HG02798 (cell line): ENCODE measurements around the gene ULK1.
"Not testable (repeated sequence)": the region's sequence is repeated elsewhere in the genome, so short reads cannot be mapped to it uniquely, and the experiment has no call there.

Experiments
- ATAC-seq: cut with Tn5 transposase; IDR thresholded peaks from one replicate; pipeline ENCODE4 v1.9.1; 2021; ENCODE audit warnings: mild to moderate bottlenecking; ENCODE audit not compliant: unreplicated experiment, poor library complexity

The ULK1 gene

DNA sequence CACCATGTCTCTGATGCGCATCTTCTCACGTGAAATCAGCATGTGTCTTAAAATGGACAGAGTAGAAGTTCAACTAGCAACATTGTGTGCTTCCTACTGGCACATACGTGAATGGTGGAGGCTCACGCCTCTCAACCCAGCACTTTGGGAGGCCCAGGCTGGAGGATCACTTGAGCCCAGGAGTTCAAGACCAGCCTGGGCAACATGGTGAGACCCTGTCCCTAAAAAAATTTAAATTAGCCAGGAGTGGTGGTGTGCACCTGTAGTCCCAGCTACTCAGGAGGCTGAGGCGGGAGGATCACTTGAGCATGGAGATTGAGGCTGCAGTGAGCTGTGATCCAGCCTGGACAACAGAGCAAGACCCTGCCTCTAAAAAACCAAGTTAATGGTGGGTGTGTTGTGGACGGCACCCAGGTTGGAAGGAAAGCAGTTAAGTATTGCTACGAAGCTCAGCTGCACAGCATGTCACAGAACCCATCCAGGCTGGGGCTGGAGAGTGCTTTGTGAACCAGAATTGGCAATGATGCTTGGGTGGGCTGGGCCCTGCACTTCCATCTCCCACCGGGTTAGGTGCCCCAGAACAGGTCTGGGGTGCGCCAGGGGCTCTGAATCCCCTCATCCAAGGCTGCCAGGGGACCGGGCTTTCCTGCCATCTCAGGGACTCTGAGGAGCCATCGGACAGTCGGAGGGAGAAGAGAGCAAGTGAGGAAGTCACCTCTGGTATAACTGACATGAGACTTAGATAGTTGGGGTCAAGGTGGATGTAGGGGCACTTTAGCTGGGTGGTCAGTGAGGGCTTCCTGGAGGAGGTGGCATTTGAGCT, 33.0 kb upstream of the ULK1 start:
- ATAC-seq, result no peak

DNA sequence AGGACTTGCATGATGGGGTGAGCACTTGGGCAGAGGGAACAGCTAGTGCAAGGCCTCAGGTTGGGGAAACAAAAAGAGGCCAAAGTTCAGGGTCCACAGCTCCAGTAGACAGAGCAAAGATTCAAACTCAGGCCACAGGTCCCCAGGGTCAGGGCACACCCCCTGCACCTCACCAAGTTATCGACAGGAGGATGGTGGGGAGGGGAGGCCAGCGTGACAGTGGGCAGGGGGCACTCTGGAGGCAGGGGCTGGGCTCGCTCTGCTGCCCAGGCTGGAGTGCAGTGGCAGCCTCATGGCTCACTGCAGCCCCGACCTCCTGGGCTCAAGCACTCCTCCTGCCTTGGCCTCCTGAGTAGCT, 32.4 kb upstream of the ULK1 start:
- ATAC-seq, result no peak

DNA sequence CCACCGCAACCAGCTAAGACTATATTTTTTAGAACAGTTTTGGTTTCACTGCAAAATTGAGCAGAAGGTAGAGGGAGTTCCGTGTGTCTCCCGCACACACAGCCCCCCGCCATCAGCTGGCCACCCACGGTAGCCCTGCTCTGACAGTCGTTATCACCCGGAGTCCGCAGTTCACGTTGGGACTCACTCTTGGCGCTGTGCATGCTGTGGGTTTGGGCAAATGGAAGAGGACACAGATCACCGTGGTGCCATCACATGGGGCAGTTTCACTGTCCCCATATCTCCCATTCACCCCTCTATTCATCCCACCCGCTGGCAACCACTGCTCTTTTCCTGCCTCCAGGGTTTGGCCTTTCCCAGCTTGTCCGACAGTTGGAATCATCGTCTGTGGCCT, 31.8 kb upstream of the ULK1 start:
- ATAC-seq, result no peak

DNA sequence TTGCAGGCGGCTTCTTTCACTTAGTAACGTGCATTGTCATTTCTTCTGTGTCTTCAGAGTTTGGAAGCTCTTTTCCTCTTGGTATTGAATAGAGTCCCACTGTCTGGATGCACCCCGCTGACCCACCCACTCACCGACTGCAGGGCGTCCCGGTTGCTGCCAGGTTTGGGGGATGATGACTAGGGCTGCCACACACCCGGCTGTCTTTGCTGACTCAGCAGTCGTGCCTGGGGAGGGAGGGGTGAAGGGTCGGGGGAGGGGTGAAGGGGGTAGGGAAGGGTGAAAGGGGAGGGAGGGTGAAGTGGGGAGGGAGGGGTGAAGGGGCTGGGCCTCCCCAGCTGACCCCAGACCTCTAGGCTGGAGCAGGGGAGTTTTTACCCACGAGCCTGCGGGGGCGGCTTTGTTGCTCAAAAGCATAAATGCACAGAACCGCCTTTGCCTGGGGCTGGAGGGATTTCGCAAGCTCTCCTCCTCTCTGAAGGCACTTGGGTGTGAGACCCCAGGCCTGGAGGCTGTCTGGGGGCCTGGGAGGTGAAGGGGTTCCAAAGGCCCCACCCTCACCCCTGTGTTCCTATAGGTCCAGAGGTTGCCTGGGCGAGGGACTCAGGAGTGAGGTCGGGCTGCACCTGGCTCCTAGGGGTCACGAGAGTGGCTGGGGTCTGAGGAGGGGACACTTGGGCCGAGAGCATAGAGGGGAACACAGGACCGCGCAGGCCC, 31.3 kb upstream of the ULK1 start:
- no peak for ATAC-seq

DNA sequence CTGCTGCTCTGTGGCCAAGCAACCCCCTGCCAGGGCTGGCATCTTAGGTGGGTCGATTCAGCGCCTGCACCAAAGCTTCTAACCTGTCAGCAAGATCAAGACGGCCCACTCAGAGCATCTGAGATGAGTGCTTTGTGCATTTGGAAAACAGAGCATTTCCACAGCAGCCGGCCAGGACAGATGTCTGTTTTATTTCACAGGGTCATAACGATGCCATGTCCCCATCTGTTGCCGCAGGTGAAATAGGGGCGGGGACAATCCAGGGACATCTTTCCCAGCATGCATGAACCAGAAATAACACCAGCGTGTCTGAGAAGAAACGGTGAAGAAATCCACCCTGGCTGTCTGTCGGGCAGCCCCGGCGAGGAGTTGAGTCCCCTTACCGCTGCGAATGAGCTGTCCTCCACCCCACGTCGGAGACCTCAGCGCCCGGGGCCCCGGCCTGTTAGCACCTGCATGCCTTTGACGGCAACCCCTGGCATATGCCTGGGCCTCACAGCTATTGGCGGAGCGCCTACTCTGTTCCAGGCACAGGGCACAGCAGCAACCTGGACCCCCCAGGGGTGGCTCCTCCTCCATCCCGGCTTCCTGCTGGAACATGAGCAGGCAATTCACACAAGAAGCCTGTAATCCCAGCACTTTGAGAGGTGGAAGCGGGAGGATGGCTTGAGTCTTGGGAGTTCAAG, 30.6 kb upstream of the ULK1 start:
- ATAC-seq, result no peak

DNA sequence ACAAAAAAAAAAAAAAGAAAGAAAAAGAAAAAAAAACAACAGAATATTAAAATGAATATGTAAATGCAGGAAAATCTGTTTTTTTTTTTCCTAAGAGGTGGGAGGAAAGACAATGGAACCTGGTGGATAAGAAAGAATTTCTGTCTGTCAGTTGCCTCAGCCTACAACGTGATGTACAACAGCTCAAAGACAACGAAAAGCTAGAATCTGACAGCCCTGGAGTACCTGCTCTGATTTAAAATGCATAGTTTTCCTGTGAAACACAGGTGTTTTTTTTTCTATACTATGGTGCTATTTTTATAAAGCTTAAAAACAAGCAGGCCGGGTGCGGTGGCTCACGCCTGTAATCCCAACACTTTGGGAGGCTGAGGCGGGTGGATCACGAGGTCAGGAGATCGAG, 30.0 kb upstream of the ULK1 start:
- no peak for ATAC-seq

DNA sequence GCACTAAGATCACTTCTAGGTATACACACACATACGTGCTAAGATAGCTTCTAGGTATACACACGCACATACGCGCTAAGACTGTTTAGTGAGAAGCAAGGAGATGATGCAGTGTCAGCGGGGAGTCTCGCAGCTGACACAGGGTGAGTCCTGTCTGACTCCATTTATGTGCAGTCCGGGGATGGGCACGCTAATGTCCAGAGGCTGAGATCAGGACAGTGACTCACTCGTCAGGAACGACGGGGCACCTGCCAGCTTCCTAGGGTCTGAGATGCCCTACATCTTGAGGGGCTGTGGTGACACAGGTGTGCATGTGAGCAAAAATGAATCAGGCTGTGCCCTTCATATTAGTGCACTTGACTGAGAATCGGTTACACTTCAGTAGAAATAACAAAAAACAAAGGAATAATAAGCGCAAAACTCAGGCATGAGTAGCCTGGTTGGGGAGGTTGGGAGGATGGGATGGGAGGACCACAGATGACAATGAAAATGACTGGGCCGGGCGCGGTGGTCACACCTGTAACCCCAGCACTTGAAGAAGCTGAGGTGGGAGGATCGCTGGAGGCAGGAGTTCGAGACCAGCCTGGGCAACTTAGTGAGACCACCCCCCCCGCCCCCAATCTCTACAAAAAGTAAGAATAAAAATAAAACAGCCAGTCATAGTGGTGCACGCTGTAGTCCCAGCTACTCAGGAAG, 29.1 kb upstream of the ULK1 start:
- ATAC-seq, result no peak

DNA sequence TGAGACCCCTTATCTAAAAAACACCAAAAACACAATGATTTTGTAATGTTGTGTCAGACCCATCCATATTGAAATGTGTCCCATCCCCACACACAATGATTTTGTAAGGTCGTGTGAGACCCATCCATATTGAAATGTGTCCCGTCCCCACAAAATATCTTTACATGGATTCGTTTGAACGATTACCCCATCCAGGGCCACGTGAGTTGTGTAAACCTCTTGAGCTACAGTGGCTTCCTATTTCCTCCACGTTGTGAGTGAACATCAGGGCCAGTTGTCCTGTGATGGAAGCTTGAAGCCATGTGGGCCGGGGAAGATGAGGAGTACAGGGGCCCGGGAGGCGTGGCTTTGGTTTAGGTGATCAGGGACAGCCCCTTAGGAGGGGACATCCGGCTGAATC, 27.0 kb upstream of the ULK1 start:
- ATAC-seq, result no peak

DNA sequence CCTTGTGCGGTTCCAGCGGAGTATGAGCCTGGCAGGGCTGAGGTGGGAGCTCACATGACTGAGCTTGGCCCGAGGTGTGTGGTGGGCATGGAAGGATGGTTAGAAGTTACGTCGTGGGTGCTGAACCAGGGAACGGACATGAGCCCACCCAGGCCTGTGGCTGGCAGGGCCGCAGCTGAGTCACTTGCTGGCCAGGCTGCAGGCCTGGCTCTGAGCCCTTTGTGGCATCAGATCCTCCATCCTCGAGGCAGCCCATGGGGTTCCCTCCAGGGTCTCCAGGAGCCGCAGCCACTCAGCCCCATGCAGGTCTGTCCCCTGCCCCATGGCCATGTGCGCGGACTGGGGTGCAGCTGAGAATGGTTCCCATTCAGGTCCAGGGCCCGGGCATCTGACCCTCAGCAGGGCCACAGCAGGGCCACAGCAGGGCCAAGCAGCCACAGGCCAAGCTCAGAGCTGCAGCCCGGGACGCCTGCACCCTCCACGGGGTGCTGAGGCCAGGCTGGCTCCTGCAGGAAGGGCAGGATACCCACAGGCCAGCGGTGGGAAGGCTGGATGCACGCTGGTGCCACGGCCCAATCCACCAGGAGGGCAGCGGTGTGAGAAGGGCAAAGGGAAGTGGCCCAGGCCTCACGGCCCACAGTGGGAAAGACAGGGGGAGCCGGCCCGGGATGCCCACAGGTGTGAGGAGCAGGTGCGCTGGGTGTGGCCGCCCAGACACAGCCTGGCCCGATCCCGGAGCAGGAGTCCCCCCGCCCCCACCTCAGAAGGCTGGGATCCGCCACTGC, 26.3 kb upstream of the ULK1 start:
- no peak for ATAC-seq

DNA sequence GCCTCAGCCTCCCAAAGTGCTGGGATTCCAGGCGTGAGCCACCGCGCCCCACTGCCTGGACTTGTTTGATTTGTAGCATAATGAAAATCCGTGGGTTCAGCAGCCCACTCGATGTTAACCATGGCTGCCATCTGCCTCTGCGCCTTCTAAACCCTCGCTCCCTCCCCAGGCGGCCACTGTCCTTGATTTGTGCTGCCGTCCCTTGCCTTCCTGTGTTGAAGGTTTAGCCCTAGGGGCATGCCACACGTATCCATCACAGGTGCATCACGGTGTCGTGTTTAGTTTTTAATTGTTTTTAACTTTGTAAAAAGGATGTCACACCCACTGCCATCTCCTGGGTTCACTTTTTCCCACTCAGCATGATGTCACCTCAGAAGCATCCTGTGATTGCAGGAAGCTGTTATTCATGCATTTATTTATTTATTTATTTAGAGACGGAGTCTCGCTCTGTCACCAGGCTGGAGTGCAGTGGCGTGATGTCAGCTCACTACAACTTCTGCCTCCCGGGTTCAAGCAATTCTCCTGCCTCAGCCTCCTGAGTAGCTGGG, 24.5 kb upstream of the ULK1 start:
- ATAC-seq, result no peak

DNA sequence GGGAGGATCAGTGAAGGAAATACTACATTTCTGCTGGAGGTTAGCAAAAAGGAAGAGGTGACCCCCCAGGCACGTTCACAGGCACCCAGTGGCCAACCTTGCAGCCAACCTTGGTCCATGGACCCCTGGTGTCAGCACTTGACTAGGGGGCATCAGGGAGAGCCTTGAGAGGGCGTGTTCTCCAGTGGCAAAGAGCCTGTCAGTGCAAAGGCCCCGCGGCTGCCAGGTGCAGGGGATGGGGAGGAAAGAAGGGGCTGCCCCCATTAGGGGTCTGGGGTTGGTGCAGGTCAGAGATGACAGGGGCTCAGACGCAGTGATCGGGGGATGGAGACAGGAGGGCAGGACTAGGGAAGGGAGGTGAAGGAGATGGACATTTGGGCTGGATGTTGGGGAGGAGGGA, 22.7 kb upstream of the ULK1 start:
- no peak for ATAC-seq

DNA sequence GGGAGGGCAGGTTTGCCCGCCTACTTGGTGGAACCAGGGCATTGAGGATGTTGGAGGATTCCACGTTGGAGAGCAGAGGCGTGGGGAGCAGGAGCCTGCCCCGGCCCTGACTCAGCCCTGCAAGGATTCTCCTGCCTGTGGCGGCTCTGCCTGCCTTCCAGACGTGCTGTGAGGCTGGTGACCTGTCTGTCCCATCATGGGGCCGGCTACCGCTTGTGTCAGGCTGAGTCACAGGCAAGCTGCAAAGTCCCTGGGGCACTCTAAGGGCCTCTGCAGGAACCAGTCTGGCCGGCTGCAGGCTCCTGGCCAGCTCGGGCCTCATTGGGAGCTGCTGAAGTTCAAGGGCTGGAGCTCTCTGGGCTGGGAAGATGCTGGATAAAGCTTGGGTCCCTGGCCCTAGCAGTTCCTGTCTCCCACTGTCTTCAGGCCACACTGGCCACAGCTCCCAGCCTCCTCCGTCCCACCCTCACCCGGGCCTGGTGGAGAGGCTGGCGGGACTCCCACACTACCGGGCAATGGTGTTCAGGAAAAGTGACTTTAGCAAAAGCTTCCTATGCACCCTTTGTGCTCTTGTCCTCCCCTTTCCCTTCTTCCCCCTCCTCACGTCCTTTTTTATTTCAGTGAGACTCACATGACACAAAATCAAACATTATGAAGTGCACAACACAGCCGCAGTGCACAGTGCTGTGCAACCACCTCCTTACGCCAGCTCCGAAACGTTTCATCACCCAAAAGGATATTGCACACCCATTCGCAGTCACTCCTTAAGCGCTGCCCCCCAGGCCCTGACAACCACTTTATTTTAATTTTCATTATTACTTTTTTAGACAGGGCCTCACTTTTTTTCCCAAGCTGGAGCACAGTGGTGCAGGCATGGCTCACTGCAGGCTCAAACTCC, 22.0 kb upstream of the ULK1 start:
- no peak for ATAC-seq

DNA sequence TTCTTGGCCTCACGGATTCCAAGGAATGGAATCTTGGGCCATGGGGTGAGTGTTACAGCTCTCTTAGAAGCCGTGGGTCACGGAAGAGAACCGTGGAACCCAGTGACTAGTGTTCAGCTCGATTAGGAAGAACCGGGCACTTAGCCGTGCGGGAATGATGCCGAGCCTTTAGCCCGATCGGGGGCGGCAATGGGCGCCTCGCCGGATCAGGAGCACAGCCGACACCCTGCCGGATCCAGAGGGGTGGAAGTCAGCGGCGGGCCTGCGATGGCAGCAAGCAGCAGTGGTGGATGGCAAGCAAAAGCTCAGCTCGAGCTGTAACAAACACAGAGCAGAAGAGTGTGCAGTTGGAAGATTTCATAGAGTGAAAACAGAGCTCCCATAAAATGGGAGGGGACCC, 21.1 kb upstream of the ULK1 start:
- no peak for ATAC-seq

DNA sequence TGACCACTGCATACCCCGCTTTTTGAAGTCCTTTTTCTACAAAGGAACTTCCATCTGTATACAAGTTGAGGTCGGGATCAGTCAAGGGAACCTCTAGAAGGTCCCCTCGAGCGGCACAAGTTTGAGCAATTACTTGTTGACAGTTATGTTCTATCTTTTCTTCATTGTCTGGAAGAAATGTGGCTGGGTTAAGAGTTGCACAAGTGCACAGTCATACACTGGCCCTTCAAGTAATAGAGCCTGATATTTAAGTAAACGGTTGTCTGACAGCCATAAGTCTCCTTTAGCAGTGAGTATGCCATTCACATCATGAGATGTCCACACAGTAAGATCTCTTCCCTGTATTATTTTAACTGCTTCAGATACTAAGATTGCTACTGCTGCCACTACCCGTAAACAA, 19.4 kb upstream of the ULK1 start:
- ATAC-seq, result not testable (repeated sequence)

DNA sequence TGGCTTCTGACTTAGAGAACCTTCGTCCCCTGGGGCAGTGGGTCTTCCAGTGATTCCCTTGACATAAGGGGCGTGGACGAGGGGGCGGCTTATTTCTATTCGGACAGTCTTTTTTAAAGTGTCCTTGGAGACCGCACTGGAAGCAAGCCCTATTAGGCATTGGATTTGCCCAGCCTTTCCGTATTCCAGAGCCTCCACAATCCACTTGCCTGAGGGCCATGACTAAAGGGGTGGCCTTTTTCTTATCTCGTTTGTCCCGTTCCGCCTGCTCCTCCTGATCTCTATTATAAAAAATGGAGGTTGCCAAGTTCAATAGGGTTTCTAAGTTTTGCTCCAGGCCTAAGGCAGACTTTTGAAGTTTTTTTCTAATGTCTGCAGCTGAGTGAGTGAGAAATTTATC, 17.2 kb upstream of the ULK1 start:
- ATAC-seq, result not testable (repeated sequence)

DNA sequence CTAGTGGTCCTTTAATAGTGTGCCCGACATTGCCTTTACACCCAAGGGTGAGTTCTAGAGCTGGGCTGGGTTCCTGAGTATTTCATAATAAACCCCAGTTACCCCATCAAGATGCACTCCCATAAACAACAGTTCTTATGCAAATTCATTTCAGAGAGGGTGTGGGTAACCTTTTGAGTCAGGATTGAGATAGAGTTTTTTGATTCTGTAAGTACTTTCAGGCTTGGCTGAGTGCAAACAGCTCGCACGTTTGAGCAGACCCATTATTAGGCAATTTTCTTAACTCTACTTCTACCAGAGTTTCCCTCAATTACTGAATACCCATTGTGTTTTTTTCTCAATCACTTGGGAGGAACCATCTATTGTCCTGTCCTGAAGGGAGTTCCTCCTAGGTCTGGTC, 16.0 kb upstream of the ULK1 start:
- not testable (repeated sequence) for ATAC-seq

DNA sequence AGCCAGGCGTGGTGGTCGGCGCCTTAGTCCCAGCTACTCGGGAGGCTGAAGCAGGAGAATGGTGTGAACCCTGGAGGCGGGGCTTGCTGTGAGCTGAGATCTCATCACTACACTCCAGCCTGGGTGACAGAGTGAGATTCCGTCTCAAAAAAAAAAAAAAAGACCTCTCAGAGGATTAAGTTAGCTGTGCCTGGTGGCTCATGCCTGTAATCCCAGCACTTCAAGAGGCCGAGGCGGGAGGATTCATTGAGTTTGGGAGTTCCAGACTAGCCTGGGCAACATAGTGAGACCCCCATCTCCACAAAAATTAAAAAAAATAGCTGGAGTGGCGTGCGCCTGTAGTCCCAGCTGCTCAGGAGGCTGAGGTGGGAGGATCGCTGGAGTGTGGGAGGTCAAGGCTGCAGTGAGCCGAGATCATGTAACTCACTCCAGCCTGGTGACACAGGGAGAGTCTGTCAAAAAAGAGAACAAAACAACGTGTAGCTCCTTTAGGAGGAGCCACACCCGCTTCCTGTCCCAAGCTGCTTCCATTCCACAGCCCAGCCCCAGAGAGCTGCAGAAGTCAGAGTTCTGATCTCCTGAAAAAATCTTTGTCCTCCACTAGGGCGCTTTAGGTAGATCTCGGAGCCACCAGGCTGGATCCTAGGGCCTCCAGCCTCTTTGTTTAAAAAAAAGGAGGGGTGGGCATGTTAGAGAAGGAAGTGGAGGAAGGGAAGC, 11.5 kb upstream of the ULK1 start:
- no peak for ATAC-seq

DNA sequence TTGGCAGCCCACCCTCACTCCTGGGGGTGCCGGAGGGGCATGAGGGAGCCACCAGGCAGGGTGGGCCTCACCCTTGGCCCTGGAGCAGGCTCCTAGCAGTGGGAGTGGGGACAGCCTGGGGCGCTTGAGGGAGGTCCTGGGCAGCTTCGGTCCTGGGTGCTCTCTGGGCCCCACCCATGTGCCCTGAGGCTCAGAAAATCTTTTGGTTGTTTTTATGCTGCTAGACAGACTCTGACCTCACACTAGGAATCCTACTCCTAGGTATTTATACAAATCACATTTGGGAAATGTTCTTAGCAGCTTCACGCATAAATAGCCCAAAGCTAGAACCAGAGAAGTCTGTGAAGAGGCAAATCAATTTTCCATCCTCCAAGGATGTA, 10.9 kb upstream of the ULK1 start:
- ATAC-seq, result no peak
